Adrenal gland (tissue), 12 donors: Measurements from ENCODE around the gene THRB. TPM values are rescaled to one million over a fixed set of nuclear protein-coding genes. Genes with fewer than 3 reads are reported as not detected.

ENCODE experiments used
- DNase-seq, 7 donors: peaks; one replicate each; pipeline ENCODE4 v3.0.0-alpha.2; 2019 to 2020
- H3K27ac ChIP-seq, 5 donors: fragments of 200-600 bp; sonication (generic) in 4 of 5; 1 replicate in 3 of 5; 2 replicates in 2 of 5; pipeline versions ENCODE4 v1.5.1 to v1.8.0; 2016 to 2020; ENCODE audit warnings: mild to moderate bottlenecking in 1 of 5
- H3K27me3 ChIP-seq: fragments of 200-600 bp; 2 replicates; pipeline ENCODE4 v1.8.0; 2021
- H3K36me3 ChIP-seq, 2 donors: fragments of 200-600 bp; replicated peaks in 1 of 2; 1 replicate in 1 of 2; 2 replicates in 1 of 2; pipeline versions ENCODE4 v1.5.1 to v1.8.0; 2018 to 2022
- H3K4me1 ChIP-seq, 2 donors: fragments of 200-600 bp; replicated peaks in 1 of 2; 1 replicate in 1 of 2; 2 replicates in 1 of 2; pipeline versions ENCODE4 v1.5.1 to v1.8.0; 2018 to 2021
- H3K4me3 ChIP-seq, 4 donors: fragments of 200-600 bp; sonication (generic) in 3 of 4; one replicate each; pipeline ENCODE4 v1.5.1; 2016 to 2018
- H3K9me3 ChIP-seq, 3 donors: fragments of 200-600 bp; sonication (generic) in 1 of 3; replicated peaks in 1 of 3; 1 replicate in 2 of 3; 2 replicates in 1 of 3; pipeline versions ENCODE4 v1.5.1 to v1.8.0; 2016 to 2021
- POLR2A ChIP-seq, 2 donors: fragments of 450-650 bp; IDR thresholded peaks; one replicate each; pipeline ENCODE4 v1.6.1; 2017; ENCODE audit warnings: antibody characterized with exemption in 2 of 2, mild to moderate bottlenecking in 2 of 2, moderate library complexity in 1 of 2
- WGBS, 4 donors: extraction: QIAGEN DNeasy Blood & Tissue Kit in 2 of 4; methylation state at CpG; one replicate each; pipeline versions ENCODE4 v1.1.5 to v1.1.7; 2013 to 2017; 5-methylcytosine and 5-hydroxymethylcytosine counted together
- intact Hi-C, 2 donors: fragments of 100-400 bp; cut with DNase I; formaldehyde crosslinking; loops; one replicate each; pipeline versions ENCODE4 v1.14.1 to v1.15.0; 2022 to 2023
- polyA plus RNA-seq, 3 donors: library from polyadenylated mRNA; stranded (reverse); fragments of 200-250 nt in 2 of 3; fragments of 350-450 nt in 1 of 3; fragmentation: Illumina TruSeq in 1 of 3; extraction: RNeasy Lipid Tissue Mini Kit (QIAGEN cat#74804) in 1 of 3; gene quantifications; one replicate each; pipeline ENCODE4 v1.2.3, GENCODE V29; 2013 to 2014
- total RNA-seq, 9 donors: library from RNA; depleted of rRNA in 4 of 9; stranded (reverse); fragments of >200 nt in 4 of 9; fragments of 120-200 nt in 1 of 9; fragmentation: NEBNext Ultra II Directional in 1 of 9; extraction: Animal tissue kit (Norgen Biotek cat#: 25700) in 1 of 9; gene quantifications; one replicate each; pipeline versions ENCODE4 v1.1.0 to v1.2.4, GENCODE V29; 2013 to 2023
- TF ChIP-seq, protein P1 (sequence below), 6 experiments: fragments of 450-650 bp in 4 of 6; fragments of 200-600 bp in 2 of 6; sonication (generic) in 1 of 6; IDR thresholded peaks; 1 replicate in 5 of 6; 2 replicates in 1 of 6; pipeline versions ENCODE4 v1.5.1 to v1.8.0; 2016 to 2021; ENCODE audit warnings: antibody characterized with exemption in 6 of 6, mild to moderate bottlenecking in 2 of 6, moderate library complexity in 1 of 6
- donor health status: healthy with polysubstance abuse.
- donor health status: Bipolar disorder and iron deficiency.
- donor health status: DM: yes; HTN: yes; CAD: no.
- donor health status: DM: no; HTN: no; CAD: no.
- donor health status: DM: no; HTN: no; CAD: no.
- donor health status: DM: yes; HTN: yes; CAD: no.

THRB gene
- total and polyA plus RNA-seq, 12 donors = 3.0 to 30.7 (median 13.5) TPM

GRCh38 chr3:24305795-24306467 lies 188.7 kb downstream of the THRB start:
- WGBS, 4 donors = 44 to 54% (median 49%) methylated on average over 4 of the region's 4 CpGs
- no peak for TF ChIP-seq POLR2A (IDR thresholded peaks at IDR 0.05)
- TF ChIP-seq, protein P1, sequence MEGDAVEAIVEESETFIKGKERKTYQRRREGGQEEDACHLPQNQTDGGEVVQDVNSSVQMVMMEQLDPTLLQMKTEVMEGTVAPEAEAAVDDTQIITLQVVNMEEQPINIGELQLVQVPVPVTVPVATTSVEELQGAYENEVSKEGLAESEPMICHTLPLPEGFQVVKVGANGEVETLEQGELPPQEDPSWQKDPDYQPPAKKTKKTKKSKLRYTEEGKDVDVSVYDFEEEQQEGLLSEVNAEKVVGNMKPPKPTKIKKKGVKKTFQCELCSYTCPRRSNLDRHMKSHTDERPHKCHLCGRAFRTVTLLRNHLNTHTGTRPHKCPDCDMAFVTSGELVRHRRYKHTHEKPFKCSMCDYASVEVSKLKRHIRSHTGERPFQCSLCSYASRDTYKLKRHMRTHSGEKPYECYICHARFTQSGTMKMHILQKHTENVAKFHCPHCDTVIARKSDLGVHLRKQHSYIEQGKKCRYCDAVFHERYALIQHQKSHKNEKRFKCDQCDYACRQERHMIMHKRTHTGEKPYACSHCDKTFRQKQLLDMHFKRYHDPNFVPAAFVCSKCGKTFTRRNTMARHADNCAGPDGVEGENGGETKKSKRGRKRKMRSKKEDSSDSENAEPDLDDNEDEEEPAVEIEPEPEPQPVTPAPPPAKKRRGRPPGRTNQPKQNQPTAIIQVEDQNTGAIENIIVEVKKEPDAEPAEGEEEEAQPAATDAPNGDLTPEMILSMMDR (IDR thresholded peaks at IDR 0.05) = no peak
- no peak overlapping the region for H3K4me3 ChIP-seq
- H3K36me3 ChIP-seq = no peaks in the 10 kb centered on the region
- H3K4me1 ChIP-seq = no peaks in the 10 kb centered on the region
- H3K9me3 ChIP-seq = peaks cover 0 to 11% (median 0%) of the 10 kb centered on the region in 3 donors
- intact Hi-C loops = no loop called here
- no peaks in the 10 kb centered on the region for H3K27me3 ChIP-seq
- DNase-seq = no peak
- H3K27ac ChIP-seq = no peak overlapping the region

DNA sequence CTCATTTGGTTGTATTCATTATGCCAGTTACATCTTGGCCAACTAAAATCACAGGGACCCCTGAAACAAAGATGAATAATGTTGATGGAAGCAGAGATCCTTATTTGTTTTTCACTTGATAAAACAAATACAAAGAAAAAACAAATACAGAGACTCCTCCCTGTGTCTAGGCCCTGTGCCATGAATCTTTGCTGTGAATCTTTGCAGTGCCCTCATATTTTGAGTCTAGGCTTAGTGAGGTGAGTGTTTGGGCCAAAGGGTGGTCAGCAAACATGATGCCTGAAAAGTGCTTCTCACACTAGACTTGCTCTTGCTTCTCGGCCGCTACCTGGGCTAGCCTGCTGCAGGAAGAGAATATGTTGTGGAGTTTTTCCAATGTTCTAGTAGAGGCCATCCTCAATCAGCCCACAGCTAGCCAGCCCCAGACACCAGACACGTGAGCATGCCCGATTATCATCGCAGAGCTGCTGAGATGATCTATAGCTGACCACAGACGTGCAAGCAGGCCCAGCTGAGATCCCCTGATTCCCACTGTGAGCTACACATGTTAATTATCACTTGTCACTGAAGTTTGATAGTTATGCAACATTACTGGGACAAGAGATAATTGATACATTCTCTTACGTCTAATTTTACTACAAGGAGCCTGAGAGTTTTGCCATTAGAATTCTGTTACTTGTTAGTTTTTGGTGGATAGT lies 191.4 kb downstream of the THRB start:
- Histone ChIP-seq H3K27me3 (no peaks in the 10 kb centered on the region), H3K27ac (no peak overlapping the region), H3K36me3 (no peaks in the 10 kb centered on the region), H3K9me3 (peaks cover 0 to 11% (median 0%) of the 10 kb centered on the region in 3 donors), H3K4me3 (no peak overlapping the region), H3K4me1 (no peaks in the 10 kb centered on the region)
- DNase-seq = no peak
- TF ChIP-seq POLR2A (IDR thresholded peaks at IDR 0.05) = no peak
- TF ChIP-seq, protein P1 (IDR thresholded peaks at IDR 0.05) = no peak
- 73 to 94% (median 93%) methylated on average over 7 of the region's 7 CpGs for WGBS, 4 donors
- intact Hi-C loops = no loop called here

GRCh38 chr3:24302396-24302795 lies 192.3 kb downstream of the THRB start:
- 64 to 79% (median 76%) methylated on average over 2 of the region's 2 CpGs for WGBS, 4 donors
- intact Hi-C loops = no loop called here
- Histone ChIP-seq H3K27ac (no peak overlapping the region), H3K36me3 (no peaks in the 10 kb centered on the region), H3K9me3 (peaks cover 0 to 11% (median 0%) of the 10 kb centered on the region in 3 donors), H3K27me3 (no peaks in the 10 kb centered on the region), H3K4me3 (no peak overlapping the region), H3K4me1 (no peaks in the 10 kb centered on the region)
- no peak for DNase-seq
- TF ChIP-seq POLR2A (IDR thresholded peaks at IDR 0.05) = no peak
- TF ChIP-seq, protein P1 (IDR thresholded peaks at IDR 0.05) = no peak

DNA sequence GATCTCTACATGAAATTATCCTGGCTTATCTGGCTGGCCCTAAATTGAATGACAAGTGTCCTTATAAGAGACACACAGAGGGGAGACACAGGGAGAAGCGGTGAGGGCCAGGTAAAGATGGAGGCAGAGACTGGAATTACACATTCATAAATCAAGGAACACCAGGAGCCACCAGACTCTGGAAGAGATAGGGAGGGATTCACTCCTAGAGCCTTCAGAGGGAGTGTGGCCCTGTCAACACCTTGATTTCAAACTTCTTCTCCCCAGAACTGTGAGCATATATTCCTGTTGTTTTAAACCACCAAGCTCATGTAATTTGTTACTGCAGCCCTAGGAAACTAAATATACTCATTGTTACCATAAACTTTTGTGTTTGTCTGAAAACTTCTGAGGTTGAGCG lies 193.7 kb downstream of the THRB start:
- Histone ChIP-seq H3K4me3 (no peak overlapping the region), H3K4me1 (no peaks in the 10 kb centered on the region), H3K36me3 (no peaks in the 10 kb centered on the region), H3K27ac (no peak overlapping the region), H3K27me3 (no peaks in the 10 kb centered on the region), H3K9me3 (peaks cover 0 to 11% (median 0%) of the 10 kb centered on the region in 3 donors)
- WGBS, 4 donors = 95 to 100% (median 95%) methylated on average over 2 of the region's 2 CpGs
- no peak for DNase-seq
- intact Hi-C loops = no loop called here
- TF ChIP-seq, protein P1 (IDR thresholded peaks at IDR 0.05) = no peak
- TF ChIP-seq POLR2A (IDR thresholded peaks at IDR 0.05) = no peak
